WI38 (cell line): ENCODE measurements around the gene ZNF628.
"Not testable (repeated sequence)": the region's sequence is repeated elsewhere in the genome, so short reads cannot be mapped to it uniquely, and the experiment has no call there.

Experiments used
- H3K4me3 ChIP-seq: 2 replicates; pipeline ENCODE4 v1.5.1; 2011; ENCODE audit warnings: low read depth, mild to moderate bottlenecking, control low read depth, low read length
- CTCF ChIP-seq: IDR thresholded peaks from 2 replicates; pipeline ENCODE4 v1.5.1; 2012; ENCODE audit warnings: low read depth, mild to moderate bottlenecking, control low read depth, low read length

ZNF628 gene

GRCh38 chr19:55495646-55496349, 19.4 kb downstream of the ZNF628 start:
- no peak overlapping the region for H3K4me3 ChIP-seq
- no peak for TF ChIP-seq CTCF

- not testable (repeated sequence) for H3K4me3 ChIP-seq
Observed at GRCh38 chr19:55496820-55497219, 20.4 kb downstream of the ZNF628 start.

- no peak for TF ChIP-seq CTCF
- no peak overlapping the region for H3K4me3 ChIP-seq
Observed at GRCh38 chr19:55497763-55498162, 21.3 kb downstream of the ZNF628 start.

- H3K4me3 ChIP-seq = no peak overlapping the region
- TF ChIP-seq CTCF = no peak
Observed at GRCh38 chr19:55498246-55498840, 21.9 kb downstream of the ZNF628 start.

GRCh38 chr19:55500368-55500952, 24.0 kb downstream of the ZNF628 start:
- no peak overlapping the region for H3K4me3 ChIP-seq

GRCh38 chr19:55502197-55502952, 26.0 kb downstream of the ZNF628 start:
- H3K4me3 ChIP-seq = no peak overlapping the region
- no peak for TF ChIP-seq CTCF

More at GRCh38 chr19:55500368-55500952, 24.0 kb downstream of the ZNF628 start:
- TF ChIP-seq CTCF = no peak

GRCh38 chr19:55503157-55503501, 26.7 kb downstream of the ZNF628 start:
- TF ChIP-seq CTCF = no peak
- no peak overlapping the region for H3K4me3 ChIP-seq
